Right lobe of liver (tissue), 6 donors: Measurements from ENCODE around the gene APOC4. TPM values are rescaled to one million over a fixed set of nuclear protein-coding genes. Genes with fewer than 3 reads are reported as not detected.
A peak's percentile ranks its signal among the peaks of the same experiment; 100 is the strongest.

ENCODE experiments used
- ATAC-seq, 4 donors: fragments of 200-7000 bp; cut with Tn5 transposase; one replicate each; pipeline ENCODE4 v1.9.1; 2020; ENCODE audit warnings: mild to moderate bottlenecking in 4 of 4, moderate library complexity in 4 of 4
- DNase-seq, 3 donors: peaks; one replicate each; pipeline ENCODE4 v3.0.0-alpha.2; 2020
- H3K27ac ChIP-seq, 3 donors: fragments of 200-600 bp; one replicate each; pipeline ENCODE4 v1.8.0; 2022
- H3K27me3 ChIP-seq, 2 donors: fragments of 200-600 bp; one replicate each; pipeline ENCODE4 v1.8.0; 2022
- H3K36me3 ChIP-seq, 4 donors: fragments of 200-600 bp; sonication (generic) in 1 of 4; one replicate each; pipeline versions ENCODE4 v1.5.1 to v1.8.0; 2017 to 2022; ENCODE audit warnings: control low read depth in 1 of 4
- H3K4me1 ChIP-seq, 4 donors: fragments of 200-600 bp; sonication (generic) in 1 of 4; one replicate each; pipeline versions ENCODE4 v1.5.1 to v1.8.0; 2017 to 2022; ENCODE audit warnings: control low read depth in 1 of 4
- H3K4me3 ChIP-seq, 3 donors: fragments of 200-600 bp; one replicate each; pipeline ENCODE4 v1.8.0; 2022
- H3K9me3 ChIP-seq, 4 donors: fragments of 200-600 bp; sonication (generic) in 1 of 4; one replicate each; pipeline versions ENCODE4 v1.5.1 to v1.8.0; 2017 to 2022; ENCODE audit warnings: control low read depth in 1 of 4
- POLR2A ChIP-seq: fragments of 450-650 bp; IDR thresholded peaks from one replicate; pipeline ENCODE4 v1.6.1; 2017; ENCODE audit warnings: antibody characterized with exemption, mild to moderate bottlenecking
- WGBS: methylation state at CpG from one replicate; pipeline ENCODE4 v1.1.6; 2018; ENCODE audit warnings: low coverage, low lambda C conversion rate; ENCODE audit not compliant: insufficient coverage; ENCODE audit errors: missing lambda C conversion rate; 5-methylcytosine and 5-hydroxymethylcytosine counted together
- intact Hi-C, 2 donors: fragments of 100-400 bp; cut with DNase I; formaldehyde crosslinking; loops; one replicate each; pipeline versions ENCODE4 v1.11.2 to v1.14.1; 2022
- total RNA-seq, 6 experiments: library from RNA; depleted of rRNA in 2 of 6; stranded (reverse); fragments of >200 nt in 2 of 6; fragmentation: NEBNext Ultra II Directional in 3 of 6; extraction: Animal tissue kit (Norgen Biotek cat#: 25700) in 3 of 6; gene quantifications; one replicate each; pipeline versions ENCODE4 v1.1.0 to v1.2.4, GENCODE V29; 2016 to 2023
- TF ChIP-seq, protein P1 (sequence below), 4 donors: fragments of 200-600 bp in 3 of 4; fragments of 450-650 bp in 1 of 4; IDR thresholded peaks; one replicate each; pipeline versions ENCODE4 v1.5.1 to v1.8.0; 2016 to 2022; ENCODE audit warnings: antibody characterized with exemption in 4 of 4, mild to moderate bottlenecking in 2 of 4
- donor health status: DM: no; HTN: yes; CAD: no.
- donor health status: DM: no; HTN: no; CAD: no.
- donor health status: DM: no; HTN: no; CAD: no.
- donor health status: DM: no; HTN: yes; CAD: no.
- donor health status: DM: no; HTN: yes; CAD: no.

Gene APOC4
- total RNA-seq, 6 experiments from 2014 or later, result 55.6 to 462 (median 203) TPM

DNA sequence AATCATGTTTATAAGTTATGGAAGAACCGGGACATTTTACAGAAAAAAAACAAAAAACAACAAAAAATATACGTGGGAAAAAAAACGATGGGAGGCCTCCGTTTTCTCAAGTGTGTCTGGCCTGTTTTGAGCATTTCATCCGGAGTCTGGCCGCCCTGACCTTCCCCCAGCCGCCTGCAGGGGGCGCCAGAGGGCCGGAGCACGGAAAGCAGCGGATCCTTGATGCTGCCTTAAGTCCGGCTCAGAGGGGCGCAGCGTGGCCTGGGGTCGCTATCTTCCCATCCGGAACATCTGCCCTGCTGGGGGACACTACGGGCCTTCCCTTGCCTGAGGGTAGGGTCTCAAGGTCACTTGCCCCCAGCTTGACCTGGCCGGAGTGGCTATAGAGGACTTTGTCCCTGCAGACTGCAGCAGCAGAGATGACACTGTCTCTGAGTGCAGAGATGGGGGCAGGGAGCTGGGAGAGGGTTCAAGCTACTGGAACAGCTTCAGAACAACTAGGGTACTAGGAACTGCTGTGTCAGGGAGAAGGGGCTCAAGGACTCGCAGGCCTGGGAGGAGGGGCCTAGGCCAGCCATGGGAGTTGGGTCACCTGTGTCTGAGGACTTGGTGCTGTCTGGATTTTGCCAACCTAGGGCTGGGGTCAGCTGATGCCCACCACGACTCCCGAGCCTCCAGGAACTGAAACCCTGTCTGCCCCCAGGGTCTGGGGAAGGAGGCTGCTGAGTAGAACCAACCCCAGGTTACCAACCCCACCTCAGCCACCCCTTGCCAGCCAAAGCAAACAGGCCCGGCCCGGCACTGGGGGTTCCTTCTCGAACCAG lies 38.2 kb upstream of the APOC4 start:
- peak overlapping the region in 2 of 3 donors; percentile 83 to 84 for H3K4me3 ChIP-seq
- DNase-seq, result peak; percentile 75 to 93 (median 88)

DNA sequence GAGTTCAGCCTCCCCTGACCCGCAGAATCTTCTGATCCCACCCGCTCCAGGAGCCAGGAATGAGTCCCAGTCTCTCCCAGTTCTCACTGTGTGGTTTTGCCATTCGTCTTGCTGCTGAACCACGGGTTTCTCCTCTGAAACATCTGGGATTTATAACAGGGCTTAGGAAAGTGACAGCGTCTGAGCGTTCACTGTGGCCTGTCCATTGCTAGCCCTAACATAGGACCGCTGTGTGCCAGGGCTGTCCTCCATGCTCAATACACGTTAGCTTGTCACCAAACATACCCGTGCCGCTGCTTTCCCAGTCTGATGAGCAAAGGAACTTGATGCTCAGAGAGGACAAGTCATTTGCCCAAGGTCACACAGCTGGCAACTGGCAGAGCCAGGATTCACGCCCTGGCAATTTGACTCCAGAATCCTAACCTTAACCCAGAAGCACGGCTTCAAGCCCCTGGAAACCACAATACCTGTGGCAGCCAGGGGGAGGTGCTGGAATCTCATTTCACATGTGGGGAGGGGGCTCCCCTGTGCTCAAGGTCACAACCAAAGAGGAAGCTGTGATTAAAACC lies 37.5 kb upstream of the APOC4 start:
- peak; percentile 3 to 9 (median 6) for ATAC-seq

More for the DNA sequence above, 38.2 kb upstream of the APOC4 start:
- Histone ChIP-seq H3K9me3 (no peaks in the 10 kb centered on the region), H3K27me3 (no peaks in the 10 kb centered on the region), H3K36me3 (peaks cover 0 to 37% (median 11%) of the 10 kb centered on the region in 4 donors), H3K27ac (peak overlapping the region; percentile 50 to 78 (median 75)), H3K4me1 (peaks cover 0 to 41% (median 0%) of the 10 kb centered on the region in 4 donors)
- TF ChIP-seq, protein P1, sequence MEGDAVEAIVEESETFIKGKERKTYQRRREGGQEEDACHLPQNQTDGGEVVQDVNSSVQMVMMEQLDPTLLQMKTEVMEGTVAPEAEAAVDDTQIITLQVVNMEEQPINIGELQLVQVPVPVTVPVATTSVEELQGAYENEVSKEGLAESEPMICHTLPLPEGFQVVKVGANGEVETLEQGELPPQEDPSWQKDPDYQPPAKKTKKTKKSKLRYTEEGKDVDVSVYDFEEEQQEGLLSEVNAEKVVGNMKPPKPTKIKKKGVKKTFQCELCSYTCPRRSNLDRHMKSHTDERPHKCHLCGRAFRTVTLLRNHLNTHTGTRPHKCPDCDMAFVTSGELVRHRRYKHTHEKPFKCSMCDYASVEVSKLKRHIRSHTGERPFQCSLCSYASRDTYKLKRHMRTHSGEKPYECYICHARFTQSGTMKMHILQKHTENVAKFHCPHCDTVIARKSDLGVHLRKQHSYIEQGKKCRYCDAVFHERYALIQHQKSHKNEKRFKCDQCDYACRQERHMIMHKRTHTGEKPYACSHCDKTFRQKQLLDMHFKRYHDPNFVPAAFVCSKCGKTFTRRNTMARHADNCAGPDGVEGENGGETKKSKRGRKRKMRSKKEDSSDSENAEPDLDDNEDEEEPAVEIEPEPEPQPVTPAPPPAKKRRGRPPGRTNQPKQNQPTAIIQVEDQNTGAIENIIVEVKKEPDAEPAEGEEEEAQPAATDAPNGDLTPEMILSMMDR (IDR thresholded peaks at IDR 0.05), result peak; percentile 99 to 100 (median 99)
- no peak for TF ChIP-seq POLR2A
- intact Hi-C loops, result loop anchor here in 1 of 2 donors (5.0 kb wide), 1 partner anchor 48 kb away; no protein-coding TSS in a partner anchor
- WGBS, result 8% methylated on average over 13 of the region's 24 CpGs
- ATAC-seq, result peak; percentile 65 to 71 (median 68)

DNA sequence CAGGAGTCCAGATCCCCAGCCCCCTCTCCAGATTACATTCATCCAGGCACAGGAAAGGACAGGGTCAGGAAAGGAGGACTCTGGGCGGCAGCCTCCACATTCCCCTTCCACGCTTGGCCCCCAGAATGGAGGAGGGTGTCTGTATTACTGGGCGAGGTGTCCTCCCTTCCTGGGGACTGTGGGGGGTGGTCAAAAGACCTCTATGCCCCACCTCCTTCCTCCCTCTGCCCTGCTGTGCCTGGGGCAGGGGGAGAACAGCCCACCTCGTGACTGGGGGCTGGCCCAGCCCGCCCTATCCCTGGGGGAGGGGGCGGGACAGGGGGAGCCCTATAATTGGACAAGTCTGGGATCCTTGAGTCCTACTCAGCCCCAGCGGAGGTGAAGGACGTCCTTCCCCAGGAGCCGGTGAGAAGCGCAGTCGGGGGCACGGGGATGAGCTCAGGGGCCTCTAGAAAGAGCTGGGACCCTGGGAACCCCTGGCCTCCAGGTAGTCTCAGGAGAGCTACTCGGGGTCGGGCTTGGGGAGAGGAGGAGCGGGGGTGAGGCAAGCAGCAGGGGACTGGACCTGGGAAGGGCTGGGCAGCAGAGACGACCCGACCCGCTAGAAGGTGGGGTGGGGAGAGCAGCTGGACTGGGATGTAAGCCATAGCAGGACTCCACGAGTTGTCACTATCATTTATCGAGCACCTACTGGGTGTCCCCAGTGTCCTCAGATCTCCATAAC lies 36.4 kb upstream of the APOC4 start, which contains the start of gene APOE:
APOE (plus strand) TSS at position 360 of the 724 bp plus-strand sequence. CDS start 829 bp downstream, outside the sequence.
- H3K4me3 ChIP-seq, result peak within 1 kb of the TSS; percentile 48 to 84 (median 83)

More for the DNA sequence above, 37.5 kb upstream of the APOC4 start:
- no peaks in the 10 kb centered on the region for H3K27me3 ChIP-seq
- peak overlapping the region; percentile 50 to 78 (median 75) for H3K27ac ChIP-seq
- peak overlapping the region; percentile 48 to 84 (median 83) for H3K4me3 ChIP-seq
- DNase-seq, result no peak
- WGBS, result 29% methylated on average over 9 of the region's 12 CpGs
- TF ChIP-seq, protein P1 (IDR thresholded peaks at IDR 0.05), result peak; percentile 17 to 46 (median 21)
- no peak for TF ChIP-seq POLR2A
- H3K4me1 ChIP-seq, result peaks cover 0 to 45% (median 0%) of the 10 kb centered on the region in 4 donors
- H3K9me3 ChIP-seq, result no peaks in the 10 kb centered on the region
- H3K36me3 ChIP-seq, result peaks cover 0 to 42% (median 11%) of the 10 kb centered on the region in 4 donors
- intact Hi-C loops, result loop anchor here in 1 of 2 donors (5.0 kb wide), 1 partner anchor 48 kb away; no protein-coding TSS in a partner anchor

More for the DNA sequence above, 36.4 kb upstream of the APOC4 start, which contains the start of gene APOE:
- Histone ChIP-seq H3K36me3 (peaks cover 0 to 35% (median 11%) of the 10 kb centered on the region in 4 donors), H3K27me3 (no peaks in the 10 kb centered on the region), H3K27ac (peak within 1 kb of the TSS; percentile 50 to 78 (median 75)), H3K9me3 (no peaks in the 10 kb centered on the region), H3K4me1 (peaks cover 0 to 48% (median 0%) of the 10 kb centered on the region in 4 donors)
- intact Hi-C loops, result loop anchor here in 1 of 2 donors (5.0 kb wide), 1 partner anchor 42 kb away; the partner anchor contains the start of gene APOC2
- TF ChIP-seq, protein P1 (IDR thresholded peaks at IDR 0.05), result no peak
- TF ChIP-seq POLR2A, result peak; percentile 65
- WGBS, result 2% methylated on average over 14 of the region's 20 CpGs
- DNase-seq, result peak; percentile 75 to 90 (median 88)
- ATAC-seq, result peak; percentile 46 to 71 (median 62)
